Calu3 (cell line): ENCODE results near the gene RPS6KA2. TPM values are rescaled to one million over a fixed set of nuclear protein-coding genes. Genes with fewer than 3 reads are reported as not detected.
"Not testable (repeated sequence)": the region's sequence is repeated elsewhere in the genome, so short reads cannot be mapped to it uniquely, and the experiment has no call there.

Experiments
- BruUV-seq: library from RNA; stranded (reverse); fragments of 400-500 nt; replicated peaks from 2 replicates; lab custom pipeline; 2021; lab: Mats Ljungman, UMichigan
- CTCF ChIA-PET: fragments of 300-600 bp; sonication (Branson Sonifier 250); formaldehyde crosslinking; loops from one replicate; lab custom pipeline; 2022; ENCODE audit warnings: antibody characterized with exemption; lab: Charles Lee
- DNase-seq: peaks from one replicate; pipeline ENCODE4 v3.0.0; 2022
- H3K27ac Mint-ChIP-seq: one replicate; pipeline ENCODE4 v1.8.0; 2022; ENCODE audit warnings: mixed read lengths; ENCODE audit not compliant: unreplicated experiment
- H3K27me3 Mint-ChIP-seq: one replicate; pipeline ENCODE4 v1.8.0; 2022; ENCODE audit warnings: mixed read lengths; ENCODE audit not compliant: unreplicated experiment
- H3K36me3 Mint-ChIP-seq: one replicate; pipeline ENCODE4 v1.8.0; 2022; ENCODE audit warnings: mild to moderate bottlenecking, moderate library complexity, mixed read lengths; ENCODE audit not compliant: insufficient read depth, unreplicated experiment
- H3K4me1 Mint-ChIP-seq: one replicate; pipeline ENCODE4 v1.8.0; 2022; ENCODE audit warnings: mild to moderate bottlenecking, low read depth, mixed read lengths; ENCODE audit not compliant: unreplicated experiment
- H3K4me3 Mint-ChIP-seq: one replicate; pipeline ENCODE4 v1.8.0; 2022; ENCODE audit warnings: mild to moderate bottlenecking, low read depth, moderate library complexity, mixed read lengths; ENCODE audit not compliant: unreplicated experiment
- H3K9me3 Mint-ChIP-seq: one replicate; pipeline ENCODE4 v1.8.0; 2022; ENCODE audit warnings: low read depth, mixed read lengths; ENCODE audit not compliant: unreplicated experiment
- intact Hi-C: fragments of 100-400 bp; cut with micrococcal nuclease; formaldehyde crosslinking; loops from one replicate; pipeline ENCODE4 v1.10.0; 2022; ENCODE audit not compliant: unreplicated experiment
- total RNA-seq: library from RNA; stranded (reverse); gene quantifications from 2 replicates; pipeline ENCODE4 v1.2.3, GENCODE V29; 2022
- TF ChIP-seq, protein P1 (sequence below): fragments of 200-600 bp; IDR thresholded peaks from one replicate; pipeline ENCODE4 v1.8.0; 2022; ENCODE audit warnings: antibody characterized with exemption; ENCODE audit not compliant: unreplicated experiment

The RPS6KA2 gene
- total RNA-seq, 1 experiment from 2014 or later: 41.3 TPM

DNA sequence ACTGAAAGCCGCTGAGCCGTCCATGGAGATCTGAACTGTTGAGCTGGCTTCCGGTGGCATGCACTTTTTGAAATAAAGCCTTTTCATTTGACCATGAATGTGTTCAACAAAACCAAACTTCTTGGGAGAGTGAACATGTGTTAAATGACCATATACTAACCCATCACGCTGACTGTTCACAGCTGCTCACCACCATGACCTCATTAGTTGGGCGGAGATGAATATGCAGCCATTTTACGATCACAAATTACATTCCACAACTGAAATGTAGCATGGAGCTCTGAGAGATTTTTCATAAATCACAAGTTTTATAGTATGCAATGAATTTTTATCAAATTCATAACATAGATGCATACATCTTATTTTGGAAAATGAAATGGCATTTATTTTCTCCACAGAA is 44.8 kb downstream of the RPS6KA2 start:
- CTCF ChIA-PET: no interaction called here
- H3K9me3 Mint-ChIP-seq: no peaks in the 10 kb centered on the region
- no peak overlapping the region for H3K4me3 Mint-ChIP-seq
- H3K4me1 Mint-ChIP-seq: no peaks in the 10 kb centered on the region
- no peak overlapping the region for H3K27ac Mint-ChIP-seq
- no peak for DNase-seq
- no peaks in the 10 kb centered on the region for H3K36me3 Mint-ChIP-seq
- intact Hi-C loops: no loop called here
- no peaks in the 10 kb centered on the region for H3K27me3 Mint-ChIP-seq
- TF ChIP-seq, protein P1, sequence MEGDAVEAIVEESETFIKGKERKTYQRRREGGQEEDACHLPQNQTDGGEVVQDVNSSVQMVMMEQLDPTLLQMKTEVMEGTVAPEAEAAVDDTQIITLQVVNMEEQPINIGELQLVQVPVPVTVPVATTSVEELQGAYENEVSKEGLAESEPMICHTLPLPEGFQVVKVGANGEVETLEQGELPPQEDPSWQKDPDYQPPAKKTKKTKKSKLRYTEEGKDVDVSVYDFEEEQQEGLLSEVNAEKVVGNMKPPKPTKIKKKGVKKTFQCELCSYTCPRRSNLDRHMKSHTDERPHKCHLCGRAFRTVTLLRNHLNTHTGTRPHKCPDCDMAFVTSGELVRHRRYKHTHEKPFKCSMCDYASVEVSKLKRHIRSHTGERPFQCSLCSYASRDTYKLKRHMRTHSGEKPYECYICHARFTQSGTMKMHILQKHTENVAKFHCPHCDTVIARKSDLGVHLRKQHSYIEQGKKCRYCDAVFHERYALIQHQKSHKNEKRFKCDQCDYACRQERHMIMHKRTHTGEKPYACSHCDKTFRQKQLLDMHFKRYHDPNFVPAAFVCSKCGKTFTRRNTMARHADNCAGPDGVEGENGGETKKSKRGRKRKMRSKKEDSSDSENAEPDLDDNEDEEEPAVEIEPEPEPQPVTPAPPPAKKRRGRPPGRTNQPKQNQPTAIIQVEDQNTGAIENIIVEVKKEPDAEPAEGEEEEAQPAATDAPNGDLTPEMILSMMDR: no peak
- BruUV-seq: no TSS peak

DNA sequence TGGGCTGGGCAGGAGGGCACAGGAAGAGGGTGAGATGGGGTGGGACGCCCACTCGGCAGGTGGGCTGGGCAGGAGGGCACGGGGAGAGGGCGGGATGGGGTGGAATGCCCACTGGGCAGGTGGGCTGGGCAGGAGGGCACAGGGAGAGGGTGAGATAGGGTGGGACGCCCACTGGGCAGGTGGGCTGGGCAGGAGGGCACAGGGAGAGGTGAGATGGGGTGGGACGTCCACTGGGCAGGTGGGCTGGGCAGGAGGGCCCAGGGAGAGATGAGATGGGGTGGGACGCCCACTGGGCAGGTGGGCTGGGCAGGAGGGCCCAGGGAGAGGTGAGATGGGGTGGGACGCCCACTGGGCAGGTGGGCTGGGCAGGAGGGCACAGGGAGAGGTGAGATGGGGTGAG is 45.2 kb downstream of the RPS6KA2 start:
- CTCF ChIA-PET: not testable (repeated sequence)

DNA sequence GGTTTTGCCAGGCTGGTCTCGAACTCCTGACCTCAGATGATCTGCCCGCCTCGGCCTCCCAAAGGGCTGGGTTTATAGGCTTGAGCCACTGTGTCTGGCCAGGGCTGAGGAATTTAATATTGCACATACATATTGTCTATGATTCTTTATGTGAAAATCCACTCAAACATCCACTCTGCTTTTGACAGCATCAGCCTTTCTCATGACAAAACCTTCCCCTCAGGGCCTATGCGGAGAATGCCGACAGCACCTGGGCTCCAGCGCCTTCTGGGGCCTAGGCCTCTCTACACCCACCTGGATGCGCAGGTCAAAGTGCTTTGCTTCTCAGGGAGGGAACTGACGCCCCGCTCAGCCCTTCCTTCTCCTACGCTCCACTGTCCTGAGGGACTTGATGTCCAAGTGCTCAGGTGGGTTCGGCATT is 46.0 kb downstream of the RPS6KA2 start:
- intact Hi-C loops: no loop called here
- CTCF ChIA-PET: no interaction called here
- no peak overlapping the region for H3K27ac Mint-ChIP-seq
- H3K36me3 Mint-ChIP-seq: no peaks in the 10 kb centered on the region
- peaks cover 1% of the 10 kb centered on the region for H3K9me3 Mint-ChIP-seq
- H3K27me3 Mint-ChIP-seq: no peaks in the 10 kb centered on the region
- H3K4me3 Mint-ChIP-seq: no peak overlapping the region
- no TSS peak for BruUV-seq
- no peak for DNase-seq
- no peaks in the 10 kb centered on the region for H3K4me1 Mint-ChIP-seq
- TF ChIP-seq, protein P1: no peak

More for the DNA sequence above, 45.2 kb downstream of the RPS6KA2 start:
- H3K4me1 Mint-ChIP-seq, H3K27me3 Mint-ChIP-seq, DNase-seq, intact Hi-C loops, H3K27ac Mint-ChIP-seq, H3K4me3 Mint-ChIP-seq, BruUV-seq, H3K9me3 Mint-ChIP-seq, H3K36me3 Mint-ChIP-seq: not testable (repeated sequence)

DNA sequence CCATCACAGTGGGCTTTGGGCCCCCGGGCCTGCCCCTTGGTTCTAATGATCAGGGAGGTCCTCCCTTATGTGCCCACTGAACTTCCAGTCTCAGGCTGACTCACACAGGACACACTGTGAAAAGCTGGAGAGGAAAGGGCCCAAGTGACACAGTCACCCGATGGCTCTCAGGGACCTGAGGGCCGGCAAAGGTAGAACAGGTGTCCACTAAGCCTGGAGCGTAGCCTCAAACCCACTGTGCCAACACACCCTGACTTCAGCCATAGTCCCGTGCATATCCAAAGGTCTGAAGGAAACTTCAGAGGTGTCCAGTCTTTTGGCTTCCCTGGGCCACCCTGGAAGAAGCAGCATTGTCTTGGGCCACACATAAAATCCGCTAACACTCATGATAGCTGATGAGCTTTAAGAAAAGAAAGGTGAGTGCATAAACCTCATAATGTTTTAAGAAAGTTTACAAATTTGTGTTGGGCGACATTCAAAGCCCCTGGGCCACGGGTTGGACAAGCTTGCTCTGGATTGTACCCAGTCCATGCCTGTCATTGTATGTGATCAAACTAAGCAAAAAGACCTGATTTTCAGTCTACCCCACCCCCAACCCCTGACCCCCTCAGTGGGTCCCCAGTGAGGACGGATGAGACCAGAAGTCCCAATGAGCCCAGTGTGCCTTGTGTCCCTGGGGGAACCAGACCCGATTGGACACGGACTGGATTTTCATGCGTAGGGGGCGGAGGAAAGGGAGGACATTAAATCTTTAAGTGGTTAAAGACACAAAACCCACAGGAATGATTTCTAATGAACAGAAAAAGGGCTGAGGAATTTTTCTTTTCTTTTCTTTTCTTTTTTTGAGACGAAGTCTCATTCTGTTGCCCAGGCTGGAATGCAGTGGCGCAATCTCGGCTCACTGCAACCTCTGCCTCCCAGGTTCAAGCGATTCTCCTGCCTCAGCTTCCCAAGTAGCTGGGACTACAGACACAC is 46.7 kb downstream of the RPS6KA2 start:
- Mint-ChIP-seq H3K27ac (no peak overlapping the region), H3K27me3 (no peaks in the 10 kb centered on the region), H3K9me3 (peaks cover 2% of the 10 kb centered on the region), H3K4me3 (no peak overlapping the region), H3K36me3 (no peaks in the 10 kb centered on the region), H3K4me1 (no peaks in the 10 kb centered on the region)
- CTCF ChIA-PET: no interaction called here
- no TSS peak for BruUV-seq
- no peak for DNase-seq
- TF ChIP-seq, protein P1: no peak
- intact Hi-C loops: no loop called here
